ENCODE results near the gene NME8.
"Not testable (repeated sequence)": the region's sequence is repeated elsewhere in the genome, so short reads cannot be mapped to it uniquely, and the experiment has no call there.

NME8 gene

GRCh38 chr7:37848297-37848696, at the start of gene NME8:
NME8 (plus strand) TSS chr7:37848597; CDS start chr7:37850267, 1,670 bp downstream.
- no peak for DNase-seq

- DNase-seq = no peak
Measured at GRCh38 chr7:37806152-37806551, 42.2 kb upstream of the NME8 start.

GRCh38 chr7:37812161-37812580, 36.2 kb upstream of the NME8 start:
- DNase-seq = not testable (repeated sequence)

DNA sequence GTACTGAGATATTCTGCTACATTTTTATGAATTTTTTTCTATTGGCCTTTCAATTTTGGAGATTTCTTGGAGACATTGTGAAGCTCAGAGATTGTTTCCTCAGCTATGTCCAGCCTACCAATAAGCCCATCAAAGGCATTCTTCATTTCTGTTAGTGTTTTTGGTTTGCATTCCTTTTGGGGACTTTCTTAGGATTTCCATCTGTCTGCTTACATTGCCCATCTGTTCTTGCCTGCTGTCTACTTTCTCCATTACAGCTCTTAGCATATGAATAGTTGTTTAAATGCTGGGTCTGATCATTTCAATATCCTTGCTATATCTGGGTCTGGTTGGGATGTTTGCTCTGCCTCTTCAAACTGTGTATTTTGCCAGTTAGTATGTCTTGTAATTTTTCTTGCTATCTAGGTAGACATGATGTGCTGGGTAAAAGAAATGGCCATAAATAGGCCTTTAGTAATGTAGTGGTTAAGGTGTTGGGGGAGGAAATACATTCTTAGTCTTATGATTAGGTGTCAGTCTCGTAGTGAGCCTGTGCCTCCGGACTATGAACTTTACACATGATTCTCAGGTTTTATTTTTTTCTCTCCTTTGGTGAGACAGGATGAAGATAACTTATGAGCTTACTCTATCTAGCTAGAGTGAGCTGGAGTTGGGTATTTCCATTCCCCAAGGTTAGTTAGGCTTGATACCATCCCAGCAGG, 32.6 kb upstream of the NME8 start:
- no peak for DNase-seq

- DNase-seq = no peak
Measured at GRCh38 chr7:37816922-37817590, 31.3 kb upstream of the NME8 start.

GRCh38 chr7:37817591-37817960, 30.8 kb upstream of the NME8 start:
- no peak for DNase-seq

GRCh38 chr7:37817996-37818720, 30.2 kb upstream of the NME8 start:
- DNase-seq = no peak

DNA sequence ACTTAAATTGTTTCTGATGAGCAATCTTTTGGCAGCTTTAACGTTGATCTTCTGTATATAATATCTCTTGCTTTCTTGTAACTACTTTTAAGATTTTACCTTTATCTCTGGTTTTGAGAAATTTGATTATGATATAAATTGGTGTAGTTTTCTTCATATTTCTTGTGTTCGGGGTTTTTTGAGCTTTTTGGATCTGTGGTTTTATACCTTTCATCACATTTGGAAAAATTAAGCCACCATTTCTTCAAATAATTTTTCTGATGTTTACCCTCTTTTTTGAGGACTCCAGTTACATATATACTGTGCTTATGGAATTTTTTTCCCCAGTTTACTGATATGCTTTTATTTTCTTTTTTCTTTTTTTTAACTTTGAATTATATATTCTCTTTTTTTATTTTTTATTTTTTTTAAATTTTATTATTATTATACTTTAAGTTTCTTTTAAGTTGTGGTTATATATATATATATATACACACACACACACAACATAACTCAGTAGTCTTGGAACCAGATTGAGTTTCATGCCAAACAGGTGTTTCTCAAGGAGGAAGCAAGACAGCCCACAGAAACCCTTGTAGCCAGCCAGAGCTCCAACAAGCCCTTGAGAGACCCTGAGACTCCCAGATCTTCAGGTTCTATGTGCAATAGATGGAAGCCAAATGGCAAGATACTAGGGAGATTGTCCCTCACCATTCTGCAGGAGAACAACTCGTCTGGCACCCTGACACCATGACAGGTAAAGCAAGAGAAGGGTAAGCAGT, 27.5 kb upstream of the NME8 start:
- DNase-seq = no peak

DNA sequence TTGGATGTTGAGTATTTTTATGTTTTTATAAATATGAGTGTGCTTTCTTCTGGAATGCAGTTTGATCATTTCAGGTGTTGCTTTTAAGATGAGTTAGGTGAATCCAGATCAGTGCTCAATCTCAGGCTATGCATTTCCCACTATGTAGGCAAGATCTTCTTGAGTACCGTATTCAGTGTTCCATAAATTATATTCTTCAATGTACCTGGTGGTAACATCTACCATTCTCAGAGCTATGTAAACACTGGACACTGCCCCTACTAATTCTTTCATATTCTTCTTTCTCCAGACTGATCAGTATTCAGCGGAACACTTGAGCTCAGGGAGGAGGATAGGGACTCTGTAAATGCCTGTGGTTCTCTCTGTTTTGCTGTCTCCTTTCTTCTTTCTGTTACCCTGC, 25.5 kb upstream of the NME8 start:
- DNase-seq = no peak

DNA sequence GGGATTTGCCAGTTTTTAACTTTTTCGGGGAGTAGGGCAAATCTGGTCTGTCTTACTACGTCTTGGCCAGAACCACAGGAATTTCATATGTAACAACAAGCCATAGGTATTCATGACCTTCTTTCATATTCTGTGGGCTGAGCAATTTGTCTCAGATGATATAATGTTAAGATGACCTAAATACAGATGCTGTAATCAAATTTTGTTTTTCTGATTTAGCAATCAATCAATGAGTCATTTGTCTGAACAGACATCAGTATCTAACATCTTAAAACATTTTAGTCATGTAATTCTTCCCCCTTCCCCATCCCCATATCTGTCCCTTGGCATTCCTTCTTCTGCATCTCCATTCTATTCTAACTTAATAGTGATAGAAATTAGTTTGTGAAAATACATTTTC, 24.8 kb upstream of the NME8 start:
- DNase-seq = no peak

DNA sequence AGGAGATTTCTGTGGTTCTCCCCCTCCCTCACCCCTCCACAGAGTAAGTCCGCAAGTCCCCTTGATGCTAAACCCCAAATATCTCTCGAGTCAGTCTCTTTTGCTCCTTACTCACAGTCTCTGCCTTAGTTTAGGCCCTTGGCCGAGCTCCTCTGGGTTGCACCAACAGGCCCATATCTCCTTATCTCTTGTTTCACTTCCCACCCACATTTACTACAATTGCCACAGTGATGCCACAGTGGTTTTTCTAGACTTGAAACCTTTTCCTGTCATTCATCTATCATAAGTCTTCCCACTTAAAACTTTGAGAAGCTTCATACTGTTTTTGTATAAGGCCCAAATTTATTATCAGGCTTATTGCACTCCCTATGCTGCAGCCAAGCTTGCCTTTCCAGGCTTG, 23.4 kb upstream of the NME8 start:
- no peak for DNase-seq

- no peak for DNase-seq
Measured at GRCh38 chr7:37826825-37827224, 21.6 kb upstream of the NME8 start.

DNA sequence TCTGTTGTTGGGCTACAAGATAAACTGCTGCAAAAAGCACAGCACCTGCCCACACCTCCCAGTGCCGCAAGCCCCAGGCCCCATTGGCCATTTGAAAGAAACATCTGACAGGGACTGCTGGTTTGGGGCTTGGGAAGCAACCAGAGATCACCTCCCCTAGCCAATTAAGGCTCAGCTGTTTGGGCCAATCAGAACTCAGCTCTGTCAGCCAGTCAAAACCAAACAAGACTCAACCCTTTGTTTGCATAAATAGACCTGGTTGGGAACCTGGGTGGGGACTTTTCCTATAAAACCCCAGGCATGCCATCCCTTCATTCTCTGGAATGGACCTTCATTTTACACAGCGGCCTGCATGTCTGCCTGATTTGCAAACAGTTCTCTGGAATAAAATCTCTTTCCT, 17.2 kb upstream of the NME8 start:
- DNase-seq = peak; percentile 68

- no peak for DNase-seq
Measured at GRCh38 chr7:37832194-37832593, 16.2 kb upstream of the NME8 start.

- no peak for DNase-seq
Measured at GRCh38 chr7:37833107-37833817, 15.1 kb upstream of the NME8 start.

GRCh38 chr7:37833818-37834146, 14.6 kb upstream of the NME8 start:
- no peak for DNase-seq

DNA sequence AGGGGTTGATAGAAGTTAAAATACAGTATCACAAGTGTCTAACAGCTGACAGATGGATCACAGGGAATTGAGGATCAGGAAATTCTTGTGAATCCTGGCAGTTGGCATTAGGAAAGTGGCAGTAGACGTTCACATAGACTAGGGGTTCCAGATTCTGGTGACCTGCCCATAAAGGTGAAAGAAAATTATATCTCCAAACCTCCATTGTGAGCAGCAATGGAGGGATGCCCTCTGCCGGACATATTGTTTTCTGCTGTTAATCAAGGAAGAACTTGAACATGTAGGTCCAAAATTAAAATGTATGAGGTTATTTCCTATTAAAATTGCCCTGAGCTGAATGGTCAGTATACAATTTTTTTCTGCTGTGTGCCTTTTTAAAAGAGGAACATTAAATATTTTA, 5.1 kb downstream of the NME8 start:
- DNase-seq = no peak

- DNase-seq = no peak
Measured at GRCh38 chr7:37882086-37882485, 33.7 kb downstream of the NME8 start.

GRCh38 chr7:37893359-37893758, 45.0 kb downstream of the NME8 start:
- no peak for DNase-seq

DNA sequence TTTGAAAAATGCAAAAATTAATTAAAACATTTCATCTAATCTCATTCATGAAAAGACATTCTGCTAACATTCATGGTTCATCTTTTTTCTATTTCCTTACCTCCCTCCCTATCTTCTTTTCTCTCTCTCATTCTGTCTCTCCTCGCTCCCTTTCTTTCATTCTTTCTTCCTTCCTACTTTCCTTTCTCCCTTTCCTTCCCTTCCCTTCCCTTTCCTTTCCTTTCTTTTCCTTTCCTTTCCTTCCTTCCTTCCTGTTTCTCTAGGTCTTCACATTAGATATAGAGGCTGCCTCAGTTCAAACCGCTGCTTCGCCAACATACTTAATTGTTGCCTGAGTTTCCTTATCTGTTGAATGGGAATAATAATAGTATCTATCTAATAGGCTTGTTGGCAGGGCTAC, 46.3 kb downstream of the NME8 start:
- DNase-seq = no peak

GRCh38 chr7:37899712-37900247, 51.4 kb downstream of the NME8 start:
- DNase-seq = no peak

- no peak for DNase-seq
Measured at GRCh38 chr7:37901236-37901827, 52.9 kb downstream of the NME8 start.

Measured in islet precursor cell (in vitro differentiated cells).